A673 (cell line): ENCODE results near the gene SPAG16. TPM values are rescaled to one million over a fixed set of nuclear protein-coding genes. Genes with fewer than 3 reads are reported as not detected.

Experiments
- BruUV-seq: library from RNA; stranded (reverse); fragments of 400-500 nt; replicated peaks from 2 replicates; lab custom pipeline; 2021; lab: Mats Ljungman, UMichigan
- CTCF ChIA-PET: fragments of 300-600 bp; sonication (Branson Sonifier 250); formaldehyde crosslinking; loops from one replicate; lab custom pipeline; 2022; ENCODE audit warnings: antibody characterized with exemption; lab: Charles Lee
- POLR2A ChIA-PET: fragments of 300-600 bp; sonication (Branson Sonifier 250); formaldehyde crosslinking; loops from one replicate; lab custom pipeline; 2022; ENCODE audit warnings: antibody characterized with exemption; ENCODE audit not compliant: low non-redundant PET; lab: Charles Lee
- DNase-seq: peaks from one replicate; pipeline ENCODE4 v3.0.0-alpha.2; 2015; ENCODE audit warnings: low spot score
- H3K27ac ChIP-seq: fragments of 200-600 bp; sonication (generic); 2 replicates; pipeline ENCODE4 v1.5.1; 2016; ENCODE audit warnings: mixed run types, low read depth, mild to moderate bottlenecking, mixed read lengths, antibody characterized with exemption, low read length; ENCODE audit not compliant: poor library complexity, severe bottlenecking
- H3K27me3 ChIP-seq: fragments of 200-600 bp; sonication (generic); replicated peaks from 2 replicates; pipeline ENCODE4 v1.6.1; 2017; ENCODE audit warnings: mixed run types, low read depth, mild to moderate bottlenecking, mixed read lengths, antibody characterized with exemption, low read length; ENCODE audit not compliant: insufficient read depth, poor library complexity
- H3K36me3 ChIP-seq: fragments of 200-600 bp; sonication (generic); 2 replicates; pipeline ENCODE4 v1.6.1; 2016; ENCODE audit warnings: mixed run types, mild to moderate bottlenecking, mixed read lengths, antibody characterized with exemption, low read length; ENCODE audit not compliant: insufficient read depth, poor library complexity, severe bottlenecking
- H3K4me1 ChIP-seq: fragments of 200-600 bp; sonication (generic); 2 replicates; pipeline ENCODE4 v1.6.1; 2017; ENCODE audit warnings: mixed run types, mild to moderate bottlenecking, mixed read lengths, antibody characterized with exemption, low read length; ENCODE audit not compliant: insufficient read depth, poor library complexity, severe bottlenecking
- H3K4me3 ChIP-seq: fragments of 200-600 bp; sonication (generic); 2 replicates; pipeline ENCODE4 v1.5.1; 2016; ENCODE audit warnings: low read depth, mixed run types, mild to moderate bottlenecking, mixed read lengths, low read length; ENCODE audit not compliant: poor library complexity, severe bottlenecking
- H3K9me3 ChIP-seq: fragments of 200-600 bp; sonication (generic); 2 replicates; pipeline ENCODE4 v1.6.1; 2016; ENCODE audit warnings: mixed run types, low read depth, mild to moderate bottlenecking, mixed read lengths, antibody characterized with exemption, low read length; ENCODE audit not compliant: poor library complexity, severe bottlenecking
- EZH2 ChIP-seq: fragments of 200-600 bp; sonication (generic); IDR thresholded peaks from 2 replicates; pipeline ENCODE4 v1.6.1; 2017; ENCODE audit warnings: borderline replicate concordance, low read depth, mild to moderate bottlenecking, mixed read lengths, antibody characterized with exemption, low read length; ENCODE audit not compliant: poor library complexity, severe bottlenecking
- intact Hi-C: fragments of 100-400 bp; cut with micrococcal nuclease; formaldehyde crosslinking; loops from one replicate; pipeline ENCODE4 v1.10.0; 2022; ENCODE audit not compliant: unreplicated experiment
- total RNA-seq: library from RNA; stranded (reverse); gene quantifications from 2 replicates; pipeline ENCODE4 v1.2.3, GENCODE V29; 2021
- TF ChIP-seq, protein P1 (sequence below): fragments of 300-800, 200-600 bp; sonication (generic); conservative IDR thresholded peaks from 2 replicates; pipeline ENCODE4 v1.5.1; 2017; ENCODE audit warnings: low read depth, mild to moderate bottlenecking, antibody characterized with exemption, low read length, moderate library complexity, mixed read lengths

The SPAG16 gene
- total RNA-seq, 1 experiment from 2014 or later, result 13.1 TPM

- no peak overlapping the region for H3K27ac ChIP-seq
- H3K9me3 ChIP-seq, result peaks cover 13% of the 10 kb centered on the region
- no peak for TF ChIP-seq EZH2
- TF ChIP-seq, protein P1, sequence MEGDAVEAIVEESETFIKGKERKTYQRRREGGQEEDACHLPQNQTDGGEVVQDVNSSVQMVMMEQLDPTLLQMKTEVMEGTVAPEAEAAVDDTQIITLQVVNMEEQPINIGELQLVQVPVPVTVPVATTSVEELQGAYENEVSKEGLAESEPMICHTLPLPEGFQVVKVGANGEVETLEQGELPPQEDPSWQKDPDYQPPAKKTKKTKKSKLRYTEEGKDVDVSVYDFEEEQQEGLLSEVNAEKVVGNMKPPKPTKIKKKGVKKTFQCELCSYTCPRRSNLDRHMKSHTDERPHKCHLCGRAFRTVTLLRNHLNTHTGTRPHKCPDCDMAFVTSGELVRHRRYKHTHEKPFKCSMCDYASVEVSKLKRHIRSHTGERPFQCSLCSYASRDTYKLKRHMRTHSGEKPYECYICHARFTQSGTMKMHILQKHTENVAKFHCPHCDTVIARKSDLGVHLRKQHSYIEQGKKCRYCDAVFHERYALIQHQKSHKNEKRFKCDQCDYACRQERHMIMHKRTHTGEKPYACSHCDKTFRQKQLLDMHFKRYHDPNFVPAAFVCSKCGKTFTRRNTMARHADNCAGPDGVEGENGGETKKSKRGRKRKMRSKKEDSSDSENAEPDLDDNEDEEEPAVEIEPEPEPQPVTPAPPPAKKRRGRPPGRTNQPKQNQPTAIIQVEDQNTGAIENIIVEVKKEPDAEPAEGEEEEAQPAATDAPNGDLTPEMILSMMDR, result no peak
- H3K4me1 ChIP-seq, result no peaks in the 10 kb centered on the region
- no peak overlapping the region for H3K4me3 ChIP-seq
- DNase-seq, result no peak
- intact Hi-C loops, result no loop called here
- no peaks in the 10 kb centered on the region for H3K27me3 ChIP-seq
- CTCF ChIA-PET, result no interaction called here
- POLR2A ChIA-PET, result no interaction called here
- no peaks in the 10 kb centered on the region for H3K36me3 ChIP-seq
- no TSS peak for BruUV-seq
Observed at GRCh38 chr2:213923543-213923942, 639.3 kb downstream of the SPAG16 start.

DNA sequence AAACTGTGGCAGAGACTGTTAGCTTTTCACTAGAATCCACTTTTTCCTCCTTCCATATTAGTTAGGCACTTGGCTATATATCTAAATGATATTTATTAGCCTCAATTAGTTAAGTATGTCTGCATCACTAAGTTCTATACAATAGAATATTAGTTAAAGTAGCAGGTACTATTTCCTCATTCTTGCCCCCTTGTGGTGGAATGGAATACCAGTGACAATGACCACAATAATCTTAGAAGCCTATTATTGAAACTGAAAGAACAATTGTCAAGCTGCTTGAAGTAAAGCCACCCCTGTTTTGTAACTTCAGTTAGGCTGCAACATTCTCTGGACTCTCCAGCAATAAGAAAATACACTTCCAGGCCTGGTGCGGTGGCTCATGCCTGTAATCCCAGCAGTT lies 650.3 kb downstream of the SPAG16 start:
- no peak for TF ChIP-seq EZH2
- TF ChIP-seq, protein P1, result peak; percentile 63
- DNase-seq, result peak; percentile 42
- Histone ChIP-seq H3K4me1 (no peaks in the 10 kb centered on the region), H3K4me3 (no peak overlapping the region), H3K27me3 (no peaks in the 10 kb centered on the region), H3K9me3 (no peaks in the 10 kb centered on the region), H3K36me3 (no peaks in the 10 kb centered on the region), H3K27ac (no peak overlapping the region)
- ChIA-PET POLR2A (no interaction called here), CTCF (interaction anchor here (0.6 kb wide), 1 partner anchor 444 kb away, joined by 3 read pairs; no protein-coding TSS in a partner anchor)
- no TSS peak for BruUV-seq
- intact Hi-C loops, result loop anchor here (5.0 to 10.0 kb wide), 3 partner anchors 127 to 1250 kb away; no protein-coding TSS in a partner anchor

GRCh38 chr2:213958086-213958485 lies 673.8 kb downstream of the SPAG16 start:
- ChIA-PET CTCF (no interaction called here), POLR2A (no interaction called here)
- DNase-seq, result no peak
- Histone ChIP-seq H3K4me3 (no peak overlapping the region), H3K27ac (no peak overlapping the region), H3K27me3 (no peaks in the 10 kb centered on the region), H3K36me3 (no peaks in the 10 kb centered on the region), H3K4me1 (no peaks in the 10 kb centered on the region), H3K9me3 (no peaks in the 10 kb centered on the region)
- intact Hi-C loops, result no loop called here
- BruUV-seq, result no TSS peak
- TF ChIP-seq, protein P1, result no peak
- TF ChIP-seq EZH2, result no peak
